WTC11 (cell line): ENCODE data around the gene CENPK. TPM values are rescaled to one million over a fixed set of nuclear protein-coding genes. Genes with fewer than 3 reads are reported as not detected.

ENCODE experiments used
- ATAC-seq: fragments of 200-7000 bp; cut with Tn5 transposase; 2 replicates; pipeline ENCODE4 v1.10.0; 2021; ENCODE audit warnings: mild to moderate bottlenecking, moderate library complexity
- CTCF ChIA-PET: fragments of 300-600 bp; sonication (Branson Sonifier 250); formaldehyde crosslinking; loops from one replicate; lab custom pipeline; 2021; ENCODE audit warnings: antibody characterized with exemption; lab: Charles Lee
- POLR2A ChIA-PET: fragments of 350-600 bp; sonication (Branson Sonifier 250); formaldehyde crosslinking; loops from one replicate; lab custom pipeline; 2021; ENCODE audit warnings: antibody characterized with exemption; lab: Charles Lee
- DNase-seq: peaks from one replicate; pipeline ENCODE4 v3.0.0; 2021; ENCODE audit warnings: low spot score
- H3K27ac Mint-ChIP-seq: 2 replicates; pipeline ENCODE4 v1.8.0; 2021; ENCODE audit warnings: mixed read lengths
- H3K27me3 Mint-ChIP-seq: 2 replicates; pipeline ENCODE4 v1.8.0; 2021; ENCODE audit warnings: low read depth, mild to moderate bottlenecking, moderate library complexity, mixed read lengths
- H3K36me3 Mint-ChIP-seq: 2 replicates; pipeline ENCODE4 v1.8.0; 2021; ENCODE audit warnings: mixed read lengths
- H3K4me1 Mint-ChIP-seq: 2 replicates; pipeline ENCODE4 v1.8.0; 2022; ENCODE audit warnings: mixed read lengths
- H3K4me3 Mint-ChIP-seq: 2 replicates; pipeline ENCODE4 v1.8.0; 2021; ENCODE audit warnings: mild to moderate bottlenecking, moderate library complexity, mixed read lengths
- H3K9me3 Mint-ChIP-seq: 2 replicates; pipeline ENCODE4 v1.8.0; 2021; ENCODE audit warnings: mixed read lengths
- AFF4 ChIP-seq: sonication (generic); formaldehyde crosslinking; IDR thresholded peaks from 2 replicates; pipeline ENCODE4 v1.8.1; 2023; ENCODE audit warnings: mild to moderate bottlenecking, missing genetic modification reagents, borderline replicate concordance
- ATF1 ChIP-seq: sonication (generic); formaldehyde crosslinking; IDR thresholded peaks from 2 replicates; pipeline ENCODE4 v1.8.1; 2023; ENCODE audit warnings: mild to moderate bottlenecking, moderate library complexity, missing genetic modification reagents
- CREB1 ChIP-seq: sonication (generic); formaldehyde crosslinking; IDR thresholded peaks from 2 replicates; pipeline ENCODE4 v1.8.0; 2023; ENCODE audit warnings: mild to moderate bottlenecking, missing genetic modification reagents
- CREM ChIP-seq: sonication (generic); formaldehyde crosslinking; IDR thresholded peaks from 2 replicates; pipeline ENCODE4 v1.8.1; 2022; ENCODE audit warnings: mild to moderate bottlenecking, missing genetic modification reagents, moderate library complexity
- CTCF ChIP-seq: fragments of 200-600 bp; IDR thresholded peaks from 2 replicates; pipeline ENCODE4 v1.8.0; 2022; ENCODE audit warnings: antibody characterized with exemption
- ESRRA ChIP-seq: sonication (generic); formaldehyde crosslinking; IDR thresholded peaks from 2 replicates; pipeline ENCODE4 v1.8.1; 2022; ENCODE audit warnings: mild to moderate bottlenecking, missing genetic modification reagents, borderline replicate concordance
- FOXJ3 ChIP-seq: sonication (generic); formaldehyde crosslinking; IDR thresholded peaks from 2 replicates; pipeline ENCODE4 v1.9.0; 2021; ENCODE audit warnings: missing genetic modification reagents, mild to moderate bottlenecking, borderline replicate concordance
- FOXP1 ChIP-seq: sonication (generic); formaldehyde crosslinking; IDR thresholded peaks from 2 replicates; pipeline ENCODE4 v1.8.0; 2022; ENCODE audit warnings: missing genetic modification reagents, mild to moderate bottlenecking, moderate library complexity, borderline replicate concordance
- GRHL2 ChIP-seq: fragments of 250-450 bp; sonication (Bioruptor Pico); IDR thresholded peaks from 2 replicates; pipeline ENCODE4 v1.8.0; 2022; ENCODE audit warnings: mild to moderate bottlenecking, moderate library complexity; ENCODE audit not compliant: insufficient replicate concordance, severe bottlenecking
- IRF1 ChIP-seq: sonication (generic); formaldehyde crosslinking; IDR thresholded peaks from 2 replicates; pipeline ENCODE4 v1.8.0; 2023; ENCODE audit warnings: missing genetic modification reagents
- IRF2 ChIP-seq: sonication (generic); formaldehyde crosslinking; IDR thresholded peaks from 2 replicates; pipeline ENCODE4 v1.8.0; 2022; ENCODE audit warnings: low read depth, missing genetic modification reagents, borderline replicate concordance
- NFYB ChIP-seq: sonication (generic); formaldehyde crosslinking; conservative IDR thresholded peaks from 2 replicates; pipeline ENCODE4 v1.8.0; 2022; ENCODE audit warnings: low read depth, missing genetic modification reagents
- PRRX2 ChIP-seq: fragments of 250-450 bp; sonication (Bioruptor Pico); IDR thresholded peaks from 2 replicates; pipeline ENCODE4 v1.8.0; 2021; ENCODE audit warnings: mild to moderate bottlenecking
- SMAD4 ChIP-seq: sonication (generic); formaldehyde crosslinking; IDR thresholded peaks from 2 replicates; pipeline ENCODE4 v1.8.0; 2022; ENCODE audit warnings: mild to moderate bottlenecking, missing genetic modification reagents
- TCF7 ChIP-seq: sonication (generic); formaldehyde crosslinking; IDR thresholded peaks from 2 replicates; pipeline ENCODE4 v1.8.0; 2022; ENCODE audit warnings: mild to moderate bottlenecking, low read depth, missing genetic modification reagents, moderate library complexity
- USF1 ChIP-seq: sonication (generic); formaldehyde crosslinking; IDR thresholded peaks from 2 replicates; pipeline ENCODE4 v1.8.0; 2022; ENCODE audit warnings: mild to moderate bottlenecking, missing genetic modification reagents
- USF2 ChIP-seq: sonication (generic); formaldehyde crosslinking; IDR thresholded peaks from 2 replicates; pipeline ENCODE4 v1.8.1; 2023; ENCODE audit warnings: mild to moderate bottlenecking, missing genetic modification reagents, moderate library complexity
- ZNF138 ChIP-seq: sonication (generic); formaldehyde crosslinking; conservative IDR thresholded peaks from 2 replicates; pipeline ENCODE4 v1.8.1; 2022; ENCODE audit warnings: mild to moderate bottlenecking, moderate library complexity, missing genetic modification reagents
- ZNF219 ChIP-seq: sonication (generic); formaldehyde crosslinking; IDR thresholded peaks from 2 replicates; pipeline ENCODE4 v1.8.0; 2023; ENCODE audit warnings: missing genetic modification reagents, mild to moderate bottlenecking, borderline replicate concordance
- ZNF423 ChIP-seq: fragments of 250-450 bp; sonication (Bioruptor Pico); IDR thresholded peaks from 2 replicates; pipeline ENCODE4 v2.1.2; 2022; ENCODE audit warnings: mild to moderate bottlenecking, moderate library complexity
- ZNF532 ChIP-seq: fragments of 250-450 bp; sonication (Bioruptor Pico); IDR thresholded peaks from 2 replicates; pipeline ENCODE4 v1.9.0; 2021; ENCODE audit warnings: mild to moderate bottlenecking, borderline replicate concordance
- total RNA-seq: library from RNA; stranded (reverse); gene quantifications from 3 replicates; pipeline ENCODE4 v1.2.3, GENCODE V29; 2021

The CENPK gene
- total RNA-seq, 1 experiment from 2014 or later, result 37.5 TPM

GRCh38 chr5:65570598-65571226, 7.7 kb upstream of the CENPK start:
- Mint-ChIP-seq H3K4me1 (no peaks in the 10 kb centered on the region), H3K9me3 (no peaks in the 10 kb centered on the region), H3K27ac (no peak overlapping the region), H3K36me3 (peaks cover 12% of the 10 kb centered on the region), H3K4me3 (no peak overlapping the region), H3K27me3 (no peaks in the 10 kb centered on the region)
- TF ChIP-seq ATF1 (CRISPR knock-in tag), result no peak
- no peak for TF ChIP-seq NFYB (CRISPR knock-in tag)
- TF ChIP-seq USF2 (CRISPR knock-in tag), result no peak
- no peak for TF ChIP-seq ZNF219 (CRISPR knock-in tag)
- TF ChIP-seq ZNF138 (CRISPR knock-in tag), result no peak
- no peak for TF ChIP-seq ESRRA (CRISPR knock-in tag)
- CTCF ChIA-PET, result no interaction called here
- DNase-seq, result no peak
- no peak for ATAC-seq
- POLR2A ChIA-PET, result no interaction called here

- H3K4me1 Mint-ChIP-seq, result peaks cover 17% of the 10 kb centered on the region
- ChIA-PET CTCF (no interaction called here), POLR2A (no interaction called here)
- peaks cover under 1% of the 10 kb centered on the region; the same call in 1 of the 2 replicates for H3K36me3 Mint-ChIP-seq
- H3K27me3 Mint-ChIP-seq, result no peaks in the 10 kb centered on the region
- ATAC-seq (no peak), DNase-seq (no peak)
- H3K4me3 Mint-ChIP-seq, result no peak overlapping the region
- H3K27ac Mint-ChIP-seq, result no peak overlapping the region
- H3K9me3 Mint-ChIP-seq, result no peaks in the 10 kb centered on the region
- TF ChIP-seq GRHL2 (CRISPR knock-in tag), result no peak
- TF ChIP-seq ZNF532 (CRISPR knock-in tag), result no peak
- no peak for TF ChIP-seq FOXP1 (CRISPR knock-in tag)
- TF ChIP-seq SMAD4, result no peak
- TF ChIP-seq PRRX2, result no peak
- TF ChIP-seq AFF4 (CRISPR knock-in tag), result no peak
- TF ChIP-seq USF1 (CRISPR knock-in tag), result no peak
- no peak for TF ChIP-seq CTCF
- no peak for TF ChIP-seq ESRRA (CRISPR knock-in tag)
- TF ChIP-seq FOXJ3 (CRISPR knock-in tag), result no peak
- no peak for TF ChIP-seq CREB1 (CRISPR knock-in tag)
- TF ChIP-seq CREM, result no peak
- no peak for TF ChIP-seq TCF7
- no peak for TF ChIP-seq IRF2 (CRISPR knock-in tag)
- TF ChIP-seq ZNF423, result no peak
- TF ChIP-seq IRF1 (CRISPR knock-in tag), result no peak
Measured at GRCh38 chr5:65566505-65566904, 3.5 kb upstream of the CENPK start.
